HG03575 (cell line): ENCODE data around the gene SLC39A11.
"Not testable (repeated sequence)": the region's sequence is repeated elsewhere in the genome, so short reads cannot be mapped to it uniquely, and the experiment has no call there.

Experiments
- ATAC-seq: cut with Tn5 transposase; IDR thresholded peaks from one replicate; pipeline ENCODE4 v1.9.1; 2021; ENCODE audit not compliant: unreplicated experiment, insufficient number of reproducible peaks, low FRiP score; ENCODE audit errors: extremely low read depth

The SLC39A11 gene

DNA sequence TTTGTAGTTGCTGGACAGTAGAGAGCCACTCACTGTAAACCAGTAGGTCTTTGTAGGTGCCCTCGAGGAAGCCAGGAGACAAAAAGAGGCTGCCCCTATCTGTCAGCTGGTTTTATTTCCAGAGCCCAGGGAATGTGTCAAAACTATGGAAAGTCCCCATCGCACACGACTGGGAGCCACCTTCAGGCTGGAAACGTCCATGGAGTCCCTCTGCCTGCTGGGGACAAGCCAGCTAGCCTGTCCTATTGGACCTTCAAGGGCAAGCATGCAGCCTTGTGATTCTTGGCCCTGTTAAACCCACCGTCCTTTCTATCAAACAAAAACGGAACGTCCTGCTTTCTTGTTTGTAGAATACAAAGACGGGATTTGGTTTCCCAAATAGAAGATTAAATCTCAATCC is 289.8 kb downstream of the SLC39A11 start:
- ATAC-seq = no peak

DNA sequence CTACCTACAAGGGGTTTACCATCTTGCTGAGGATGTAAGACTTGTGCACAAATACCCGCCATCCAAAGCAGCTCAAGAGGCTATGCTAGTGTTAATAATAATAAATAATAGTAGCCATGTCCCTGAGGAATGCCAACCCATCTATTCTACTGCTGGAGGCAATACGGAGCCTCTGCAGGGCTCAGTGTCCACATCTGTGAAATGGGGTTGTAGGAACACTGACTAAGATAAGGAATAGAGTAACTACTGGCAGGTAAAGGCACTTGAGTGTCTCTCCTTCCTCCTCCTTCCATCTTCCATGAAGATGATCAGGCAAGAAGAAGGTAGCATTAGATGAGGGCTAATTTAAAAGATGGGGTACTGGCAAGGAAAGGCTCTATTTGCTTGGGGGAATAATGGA is 295.3 kb downstream of the SLC39A11 start:
- ATAC-seq = no peak

DNA sequence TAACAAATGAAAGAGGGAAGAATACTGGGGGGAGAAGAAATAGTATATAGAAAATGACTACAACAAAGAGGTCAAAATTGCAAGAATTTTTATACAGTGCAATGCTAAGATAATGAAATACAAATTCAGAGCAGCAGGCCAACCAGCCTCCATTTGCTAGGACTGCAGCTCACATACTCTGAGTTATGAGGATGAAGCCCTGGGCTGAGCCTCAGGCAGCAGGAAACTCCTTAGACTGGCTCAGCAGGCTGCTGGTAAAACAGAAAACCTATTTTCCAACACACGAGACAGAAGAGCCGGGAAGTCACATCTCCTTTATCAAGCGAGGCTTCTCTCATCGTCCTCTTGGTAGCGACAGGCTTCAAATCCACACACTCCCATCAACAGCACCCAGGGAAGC is 296.5 kb downstream of the SLC39A11 start:
- ATAC-seq = no peak

- ATAC-seq = no peak
Observed at GRCh38 chr17:72794152-72794551, 298.3 kb downstream of the SLC39A11 start.

GRCh38 chr17:72792771-72793170 is 299.7 kb downstream of the SLC39A11 start:
- no peak for ATAC-seq

DNA sequence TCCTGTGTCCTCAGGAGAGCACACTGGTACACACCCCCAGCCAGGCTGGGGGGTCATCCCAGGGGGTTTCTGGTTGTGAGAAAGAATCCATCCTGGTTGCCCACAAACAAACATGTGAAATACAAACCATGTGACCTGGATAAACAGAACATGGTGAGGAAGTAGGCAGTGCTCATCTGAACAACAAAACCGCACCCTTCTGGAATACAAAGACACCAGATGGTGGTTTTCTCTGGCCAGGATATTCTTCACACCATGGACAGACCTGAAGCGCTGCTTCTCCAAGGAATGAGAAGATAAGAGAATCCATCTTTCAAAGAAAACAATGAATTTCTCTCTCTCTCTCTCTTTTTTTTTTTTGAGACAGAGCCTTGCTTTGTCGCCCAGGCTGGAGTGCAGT is 302.3 kb downstream of the SLC39A11 start:
- ATAC-seq = no peak

DNA sequence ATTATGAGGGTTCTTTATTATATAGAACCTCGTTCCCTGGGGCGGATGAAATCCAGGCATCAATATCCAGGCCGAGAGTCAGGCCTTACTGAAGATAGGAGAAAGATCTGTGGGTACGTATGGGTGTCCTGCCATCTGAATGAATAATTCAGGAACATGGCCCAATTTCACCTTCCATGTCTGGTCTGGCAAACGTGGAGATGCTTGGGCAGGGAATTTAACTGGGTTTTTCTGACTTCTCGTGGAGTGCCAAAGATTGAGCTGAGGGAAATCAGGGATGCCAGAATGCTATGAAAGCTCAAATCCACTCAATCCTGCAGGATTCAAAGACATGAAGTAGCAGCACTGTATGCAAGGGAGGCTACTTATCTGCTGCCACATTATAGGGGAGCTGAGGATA is 302.8 kb downstream of the SLC39A11 start:
- ATAC-seq = no peak

DNA sequence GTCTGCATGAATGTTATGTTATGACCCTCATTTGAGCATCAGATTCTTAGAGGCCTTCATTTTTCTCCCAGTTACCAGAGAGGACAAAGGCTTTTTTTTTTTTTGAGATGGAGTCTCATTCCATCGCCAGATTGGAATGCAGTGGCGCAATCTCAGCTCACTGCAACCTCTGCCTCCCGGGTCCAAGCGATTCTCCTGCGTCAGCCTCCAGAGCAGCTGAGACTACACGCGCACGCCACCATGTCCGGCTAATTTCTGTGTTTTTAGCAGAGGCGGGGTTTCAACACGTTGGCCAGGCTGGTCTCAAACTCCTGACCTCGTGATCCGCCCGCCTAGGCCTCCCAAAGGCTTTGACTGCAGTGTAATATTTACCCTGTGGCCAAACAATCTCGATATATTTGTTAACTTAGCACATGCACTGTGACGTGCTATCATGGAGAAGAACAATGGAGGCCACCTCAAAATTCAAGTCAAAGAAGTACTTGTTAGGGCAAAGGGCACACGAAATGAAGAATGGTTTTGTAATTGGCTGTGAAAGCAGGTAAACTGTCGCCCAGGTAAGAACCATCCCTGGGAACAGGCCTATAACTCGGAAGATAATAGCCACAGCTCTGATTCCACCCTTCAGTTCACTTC is 303.4 kb downstream of the SLC39A11 start:
- ATAC-seq = no peak

DNA sequence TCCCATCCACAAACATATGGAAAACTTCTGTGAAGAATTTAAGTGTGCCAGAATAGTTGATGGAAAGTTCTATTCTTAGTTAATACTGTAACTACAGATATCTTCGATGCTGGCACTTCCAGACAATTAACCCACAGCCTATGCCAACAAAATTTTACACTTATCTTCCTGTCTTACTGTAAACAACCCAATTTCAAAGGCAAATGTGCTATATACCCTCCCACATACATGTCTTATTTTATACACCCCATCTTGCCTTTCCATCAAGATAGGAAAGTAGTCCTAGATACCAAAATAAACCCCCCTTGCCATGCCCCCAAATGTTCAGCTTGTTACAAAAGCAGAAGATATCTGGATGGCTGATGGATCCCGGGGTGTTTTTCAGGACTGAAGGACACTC is 306.3 kb downstream of the SLC39A11 start:
- ATAC-seq = no peak

DNA sequence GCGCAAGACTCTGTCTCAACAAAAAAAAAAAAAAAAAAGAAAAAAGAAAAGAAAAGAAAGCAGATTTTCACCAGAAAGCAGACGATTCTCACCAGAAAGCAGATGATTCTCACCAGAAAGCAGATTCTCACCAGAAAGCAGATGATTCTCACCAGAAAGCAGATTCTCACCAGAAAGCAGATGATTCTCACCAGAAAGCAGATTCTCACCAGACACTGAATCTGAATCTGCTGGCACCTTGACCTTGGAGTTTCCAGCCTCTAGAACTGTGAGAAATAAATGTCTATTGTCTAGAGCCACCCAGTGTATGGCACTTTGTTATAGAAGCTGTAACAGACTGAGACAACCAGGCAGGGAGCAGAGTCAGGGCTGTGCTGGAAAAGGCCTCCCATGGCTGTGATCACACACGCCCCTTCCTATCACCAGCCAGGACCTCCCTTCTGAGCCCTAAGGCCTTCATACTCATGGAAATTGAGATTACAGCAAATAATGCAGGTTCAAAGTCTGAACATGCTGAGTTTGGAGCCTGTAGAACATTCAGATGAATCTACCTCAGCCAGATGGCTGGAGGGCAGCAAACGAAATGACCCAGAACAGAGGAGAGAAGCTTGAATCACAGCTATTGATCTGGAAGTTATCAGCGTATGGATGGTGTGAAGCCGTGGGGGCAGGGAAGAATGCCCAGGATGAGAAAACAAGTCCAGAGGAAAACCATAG is 309.3 kb downstream of the SLC39A11 start:
- no peak for ATAC-seq

DNA sequence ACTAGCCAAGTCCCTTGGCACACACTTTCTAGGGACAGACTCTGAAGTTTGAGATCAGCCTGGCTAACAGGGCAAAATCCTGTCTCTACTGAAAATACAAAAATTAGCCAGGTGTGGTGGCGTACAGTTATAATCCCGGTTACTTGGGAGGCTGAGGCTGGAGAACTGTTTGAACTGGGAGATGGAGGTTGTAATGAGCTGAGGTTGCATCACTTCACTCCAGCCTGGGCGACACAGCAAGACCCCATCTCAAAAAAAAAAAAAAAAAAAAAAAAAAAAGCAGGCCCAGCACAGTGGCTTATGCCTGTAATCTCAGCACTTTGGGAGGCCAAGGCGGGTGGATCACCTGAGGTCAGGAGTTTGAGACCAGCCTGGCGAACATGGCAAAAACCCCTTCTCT is 310.1 kb downstream of the SLC39A11 start:
- not testable (repeated sequence) for ATAC-seq

DNA sequence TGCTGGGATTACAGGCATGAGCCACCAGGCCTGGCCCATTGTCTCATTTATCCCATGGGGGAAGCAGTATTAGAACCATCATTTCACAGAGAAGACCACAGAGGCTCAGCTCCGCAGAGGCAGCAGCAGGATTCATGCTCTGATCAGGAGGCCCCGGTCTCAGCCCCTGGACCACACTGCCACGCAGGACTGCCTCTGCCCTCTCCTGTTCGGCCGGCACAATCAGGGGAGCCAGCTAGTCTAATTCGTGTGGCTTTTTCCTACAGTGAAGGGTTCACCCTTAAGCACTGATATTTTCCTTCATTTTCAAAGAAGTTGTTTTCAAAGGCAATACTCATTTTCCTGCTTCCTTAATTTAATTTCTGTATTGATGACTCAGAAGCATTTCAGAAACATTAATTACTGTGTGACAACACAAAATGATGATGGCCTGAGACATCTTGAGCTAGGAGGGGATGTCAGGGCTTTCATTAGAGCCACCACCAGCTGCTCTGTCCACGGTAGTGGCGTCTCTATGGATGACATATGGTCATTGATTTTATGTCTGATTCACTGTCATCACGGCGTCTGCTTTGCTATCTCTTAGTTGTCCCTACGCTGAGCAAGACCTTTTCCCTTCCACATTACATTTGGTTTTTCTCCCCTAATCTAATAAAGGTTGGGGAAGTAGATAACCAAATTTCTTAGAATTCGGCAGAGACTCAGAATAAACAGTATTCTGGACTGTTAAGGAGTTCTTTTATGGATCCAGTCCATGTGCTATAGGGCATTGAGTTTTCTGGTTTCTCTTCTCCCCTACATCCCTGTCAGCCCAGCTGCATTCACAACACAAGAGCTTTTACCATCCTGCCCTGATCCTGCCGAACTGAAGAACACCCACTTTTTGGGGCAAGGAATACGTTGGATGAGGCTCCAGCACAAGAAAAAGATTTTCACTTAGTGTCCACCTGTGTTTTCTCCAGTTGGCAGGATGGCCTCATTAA is 314.0 kb downstream of the SLC39A11 start:
- no peak for ATAC-seq

- ATAC-seq = no peak
Observed at GRCh38 chr17:72775919-72776318, 316.6 kb downstream of the SLC39A11 start.

GRCh38 chr17:72775237-72775636 is 317.3 kb downstream of the SLC39A11 start:
- ATAC-seq = no peak

DNA sequence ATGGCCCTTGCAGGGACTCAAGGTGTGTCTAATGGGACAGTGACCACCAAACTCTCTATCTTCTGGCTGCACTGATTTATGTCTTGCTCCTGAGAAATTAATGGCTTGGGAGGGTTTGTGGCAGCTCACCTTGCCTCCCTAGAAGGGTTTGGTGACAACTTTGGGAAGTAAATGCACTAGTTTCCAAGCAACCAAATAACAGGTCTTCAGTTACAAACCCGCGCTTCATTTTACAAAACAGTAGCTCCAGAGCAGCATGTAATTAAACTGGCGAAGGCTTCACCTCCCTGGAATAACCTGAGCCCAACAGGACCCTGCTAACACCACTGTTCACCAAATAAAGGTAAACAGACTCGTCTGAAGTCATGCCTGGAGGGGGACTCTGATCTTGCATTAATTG is 318.3 kb downstream of the SLC39A11 start:
- ATAC-seq = no peak

DNA sequence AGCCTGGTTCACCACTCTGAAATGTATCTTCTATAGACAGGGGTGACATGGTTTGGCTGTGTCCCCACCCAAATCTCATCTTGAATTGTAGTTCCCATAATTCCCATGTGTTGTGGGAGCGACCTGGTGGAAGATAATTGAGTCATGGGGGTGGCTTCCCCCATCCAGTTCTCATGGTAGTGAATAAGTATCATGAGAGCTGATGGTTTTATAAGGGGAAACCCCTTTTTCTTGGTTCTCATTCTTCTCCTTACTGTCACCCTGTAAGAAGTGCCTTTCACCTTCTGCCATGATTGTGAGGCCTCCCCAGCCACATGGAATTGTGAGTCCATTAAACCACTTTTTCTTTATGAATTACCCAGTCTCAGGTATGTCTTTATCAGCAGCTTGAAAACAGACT is 319.3 kb downstream of the SLC39A11 start:
- ATAC-seq = not testable (repeated sequence)

DNA sequence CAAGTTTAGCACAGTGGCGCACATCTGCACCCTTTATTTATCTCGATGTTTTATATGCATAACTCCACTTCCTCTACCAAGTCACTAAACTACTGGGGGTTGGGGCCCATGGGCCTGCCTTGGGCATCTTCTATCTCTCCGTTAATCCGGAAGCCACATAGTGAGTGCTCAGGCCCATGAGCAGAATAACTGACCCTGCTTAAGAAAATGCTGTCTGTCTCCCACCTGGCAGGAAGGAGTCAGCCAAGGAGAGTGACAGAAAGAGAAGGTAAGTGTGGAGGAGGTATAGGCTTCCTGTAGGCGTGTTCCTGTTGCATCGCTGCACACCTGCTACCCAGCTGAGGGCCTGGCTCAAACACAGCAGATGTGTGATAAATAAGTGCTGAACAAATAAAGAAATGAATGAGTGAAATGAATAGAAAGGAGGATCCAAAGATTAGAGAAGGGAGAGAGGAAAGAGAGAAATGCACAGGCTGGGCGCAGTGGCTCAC is 320.1 kb downstream of the SLC39A11 start:
- ATAC-seq = no peak

DNA sequence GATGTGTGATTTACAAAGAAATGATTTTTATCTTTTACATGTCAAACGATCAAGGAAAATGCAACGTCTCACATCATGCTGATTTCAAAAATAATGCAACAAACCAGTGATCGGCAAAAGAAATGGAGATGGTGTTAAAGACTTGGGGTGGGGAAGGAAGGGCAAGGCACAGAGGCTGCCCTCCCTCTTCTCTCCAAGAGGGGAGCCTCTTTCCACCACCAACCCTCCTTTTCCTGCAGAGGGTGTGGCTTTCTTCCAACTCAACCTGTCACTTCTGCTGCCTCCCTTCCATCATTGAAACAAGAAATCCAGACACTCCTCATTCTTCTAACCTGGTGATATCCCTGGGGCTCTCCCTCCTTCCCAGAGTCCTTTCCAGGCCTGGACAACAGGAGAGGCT is 320.8 kb downstream of the SLC39A11 start:
- ATAC-seq = no peak

DNA sequence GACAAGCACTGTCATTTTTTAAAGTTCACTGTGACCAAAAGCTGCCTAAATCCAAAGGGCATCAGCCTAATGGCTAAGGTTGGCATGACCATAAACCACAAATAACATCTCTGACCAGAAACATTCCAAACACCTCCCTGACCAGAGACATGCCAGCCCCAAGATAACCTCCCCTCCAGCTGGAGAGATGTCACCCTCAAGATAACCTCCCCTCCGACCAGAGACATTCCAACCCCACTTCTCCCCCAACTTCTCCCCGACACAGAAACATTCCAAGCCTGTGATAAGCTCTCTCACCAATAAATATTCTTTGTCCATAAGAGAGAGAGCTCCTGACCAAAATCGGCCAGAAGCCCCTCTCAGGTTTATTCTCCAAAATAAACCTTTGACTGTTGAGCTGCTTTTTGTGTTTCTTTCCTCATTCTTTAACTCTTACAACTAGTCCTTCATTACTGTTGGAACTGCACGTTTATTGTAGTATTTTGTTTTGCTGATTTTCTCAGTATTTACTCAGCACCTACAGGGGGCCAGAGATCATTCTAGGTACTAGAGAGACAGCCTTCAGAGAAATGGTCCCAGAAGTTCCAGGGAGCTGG is 325.6 kb downstream of the SLC39A11 start:
- no peak for ATAC-seq
